Hematopoietic multipotent progenitor cell treated with erythropoietin and hydrocortisone succinate and interleukin-3 and kit ligand, for 6 days (in vitro differentiated cells): ENCODE data around the gene SBK3.
A peak's percentile ranks its signal among the peaks of the same experiment; 100 is the strongest.
"Not testable (repeated sequence)": the region's sequence is repeated elsewhere in the genome, so short reads cannot be mapped to it uniquely, and the experiment has no call there.

Source experiments
- DNase-seq: peaks from one replicate; pipeline ENCODE4 v3.0.0-alpha.2; 2015

SBK3 gene

GRCh38 chr19:55539090-55539984, 6.0 kb downstream of the SBK3 start:
- DNase-seq, result no peak

DNA sequence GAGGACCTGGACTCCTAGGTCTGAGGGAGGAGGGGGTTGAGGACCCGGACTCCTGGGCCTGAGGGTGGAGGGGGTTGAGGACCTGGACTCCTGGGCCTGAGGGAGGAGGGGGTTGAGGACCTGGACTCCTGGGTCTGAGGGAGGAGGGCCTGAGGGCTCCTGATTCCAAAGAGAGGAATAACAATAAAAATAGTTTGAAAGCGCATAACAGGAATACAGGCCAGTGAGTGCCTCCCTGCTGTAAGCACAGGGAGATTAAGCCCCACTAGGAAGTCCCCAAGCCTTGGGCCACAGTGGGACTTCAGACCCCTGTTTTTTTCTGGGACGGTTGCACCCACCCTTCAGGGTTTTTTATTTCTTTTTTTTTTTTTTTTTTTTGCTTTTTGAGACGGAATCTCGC, 7.2 kb downstream of the SBK3 start:
- DNase-seq, result no peak

DNA sequence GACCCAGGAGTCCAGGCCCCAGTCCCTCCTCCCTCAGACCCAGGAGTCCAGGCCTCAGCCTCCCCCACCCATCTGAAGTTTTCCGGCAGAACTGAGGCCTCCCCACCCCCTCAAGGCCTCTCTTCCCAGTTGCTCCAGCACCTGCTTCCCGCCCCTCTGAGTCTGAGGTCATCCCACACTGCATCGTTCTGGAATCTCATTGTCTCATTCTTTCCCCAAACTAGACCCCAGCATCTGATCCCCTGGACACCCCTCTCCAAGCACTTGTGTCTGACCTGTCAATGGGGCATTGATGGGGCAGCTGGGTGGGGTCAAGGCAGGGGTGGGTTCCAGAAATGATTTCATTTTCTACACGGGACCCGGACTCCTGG, 7.6 kb downstream of the SBK3 start:
- DNase-seq, result no peak

GRCh38 chr19:55536951-55537740, 8.2 kb downstream of the SBK3 start, which contains the start of gene SBK2:
Gene SBK2 (minus strand): TSS chr19:55537133. CDS start chr19:55536294, 839 bp downstream.
- no peak for DNase-seq

GRCh38 chr19:55536366-55536765, 9.0 kb downstream of the SBK3 start:
- DNase-seq, result no peak

DNA sequence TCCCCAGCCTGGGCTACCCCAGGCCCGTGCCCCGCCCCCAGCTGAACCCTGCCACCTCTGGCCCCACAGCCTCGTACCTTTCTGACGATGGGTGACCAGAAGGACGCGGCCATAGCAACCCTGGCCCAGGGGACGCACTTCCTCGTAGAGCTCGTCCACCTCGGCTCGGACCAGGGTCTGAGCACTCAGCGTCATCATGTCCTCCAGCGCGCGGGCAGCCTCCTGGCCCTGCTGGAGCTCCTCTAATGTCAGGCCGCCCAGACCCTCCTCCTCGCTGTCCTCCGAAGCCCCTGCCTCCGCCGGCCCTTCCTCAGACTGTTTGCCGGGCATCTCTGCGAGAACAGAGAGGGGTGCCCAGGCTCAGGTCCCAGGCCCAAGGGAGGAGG, 9.4 kb downstream of the SBK3 start:
- DNase-seq, result no peak

- DNase-seq, result no peak
These were observed 10.0 kb downstream of the SBK3 start for GRCh38 chr19:55535173-55535964.

DNA sequence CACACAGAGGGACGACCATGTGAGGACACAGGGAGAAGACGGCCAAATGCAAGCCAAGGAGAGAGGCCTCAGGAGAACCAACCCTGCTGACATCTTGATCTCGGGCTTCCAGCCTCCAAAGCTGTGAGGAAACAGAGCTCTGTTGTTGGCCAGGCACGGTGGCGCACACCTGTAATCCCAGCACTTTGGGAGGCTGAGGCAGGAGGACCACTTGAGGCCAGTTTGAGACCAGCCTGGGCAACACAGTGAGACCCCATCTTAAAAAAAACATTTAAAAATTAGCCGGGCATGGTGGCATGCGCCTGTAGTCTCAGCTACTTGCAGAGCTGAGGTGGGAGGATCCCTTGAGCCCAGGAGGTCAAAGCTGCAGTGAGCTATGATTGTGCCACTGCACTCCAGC, 11.1 kb downstream of the SBK3 start:
- DNase-seq, result not testable (repeated sequence)

DNA sequence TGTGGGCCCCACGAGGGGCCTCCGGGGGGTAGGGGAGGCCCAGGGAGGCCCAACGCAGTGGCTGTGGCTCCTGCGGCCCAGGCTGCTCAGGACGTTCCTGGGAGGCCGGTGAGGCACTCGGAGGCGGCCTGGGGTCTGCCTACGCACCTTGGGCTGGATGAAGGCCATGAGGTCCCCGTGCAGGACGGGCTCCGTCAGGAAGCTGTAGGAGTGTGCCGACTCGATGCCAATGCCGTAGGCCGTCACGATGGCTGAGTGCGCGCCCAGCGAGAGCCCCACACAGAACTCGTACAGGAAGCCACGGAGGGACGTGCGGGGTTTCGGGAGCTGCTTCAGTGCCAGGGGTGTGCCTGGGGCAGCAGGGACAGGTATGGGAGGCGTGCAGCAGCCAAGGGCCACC, 14.3 kb downstream of the SBK3 start:
- DNase-seq, result no peak

DNA sequence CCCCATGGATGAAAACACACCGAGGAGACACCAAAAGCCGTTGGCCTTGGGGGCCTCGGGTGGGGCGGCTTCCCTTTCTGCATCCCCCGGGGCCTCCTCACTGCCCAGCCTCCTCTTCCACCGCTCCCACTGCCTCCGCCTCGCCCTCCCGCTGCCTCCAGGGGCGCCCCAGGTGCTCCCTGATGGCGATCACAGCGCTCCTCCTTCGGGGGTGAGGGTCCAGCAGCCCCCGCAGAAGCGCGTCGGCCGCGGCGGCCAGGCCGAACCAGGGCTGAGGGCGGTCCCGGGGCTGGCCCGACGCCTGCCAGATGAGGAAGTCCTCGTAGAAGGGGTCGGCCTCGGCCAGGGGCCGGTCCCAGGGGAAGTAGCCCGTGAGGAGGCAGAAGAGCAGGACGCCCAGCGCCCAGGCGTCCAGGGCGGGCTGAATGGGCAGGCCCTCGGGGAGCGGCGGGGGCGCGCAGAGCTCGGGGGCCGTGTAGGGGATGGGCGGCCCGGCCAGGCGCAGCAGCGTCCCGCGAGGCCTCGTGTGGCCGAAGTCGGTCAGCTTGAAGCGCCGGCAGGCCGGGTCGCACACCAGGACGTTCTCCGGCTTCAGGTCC, 15.6 kb downstream of the SBK3 start:
- no peak for DNase-seq

DNA sequence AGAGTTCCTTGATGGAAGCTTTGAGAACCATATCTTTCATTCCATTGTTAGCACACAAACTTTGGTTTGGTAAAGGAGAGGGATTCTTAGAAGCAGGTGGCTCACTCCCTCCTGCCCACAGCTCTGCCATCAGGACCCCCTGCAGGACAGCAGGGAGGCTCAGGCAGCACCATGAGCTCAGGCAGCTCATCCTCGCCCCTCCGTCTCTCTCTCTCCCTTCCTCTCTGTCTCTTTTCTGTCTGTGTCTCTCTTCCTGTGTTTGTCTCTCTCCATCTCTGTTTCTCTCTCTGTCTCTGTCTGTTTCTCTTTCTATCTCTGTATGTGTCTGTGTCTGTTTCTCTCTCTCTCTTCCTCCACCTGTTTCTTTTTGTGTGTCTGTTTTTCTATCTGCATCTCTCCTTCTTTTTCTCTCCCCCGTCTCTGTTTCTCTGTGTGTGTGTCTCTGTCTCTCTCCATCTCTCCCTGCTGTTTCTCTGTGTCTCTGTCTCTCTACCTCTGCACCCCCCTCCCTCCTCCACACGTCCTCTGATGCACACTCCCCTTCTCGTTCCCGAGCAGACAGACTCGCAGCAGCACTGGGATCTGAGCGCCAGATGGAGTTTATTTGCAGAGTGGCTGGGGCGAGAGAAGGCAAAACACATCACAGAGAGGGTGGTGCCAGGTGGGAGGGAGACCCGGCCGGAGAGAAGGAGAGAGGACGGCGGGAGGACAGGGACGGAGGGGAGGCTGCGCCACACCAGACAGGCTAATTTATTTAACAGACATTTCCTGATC, 17.1 kb downstream of the SBK3 start:
- no peak for DNase-seq

GRCh38 chr19:55527197-55528029, 17.9 kb downstream of the SBK3 start:
- DNase-seq, result no peak

DNA sequence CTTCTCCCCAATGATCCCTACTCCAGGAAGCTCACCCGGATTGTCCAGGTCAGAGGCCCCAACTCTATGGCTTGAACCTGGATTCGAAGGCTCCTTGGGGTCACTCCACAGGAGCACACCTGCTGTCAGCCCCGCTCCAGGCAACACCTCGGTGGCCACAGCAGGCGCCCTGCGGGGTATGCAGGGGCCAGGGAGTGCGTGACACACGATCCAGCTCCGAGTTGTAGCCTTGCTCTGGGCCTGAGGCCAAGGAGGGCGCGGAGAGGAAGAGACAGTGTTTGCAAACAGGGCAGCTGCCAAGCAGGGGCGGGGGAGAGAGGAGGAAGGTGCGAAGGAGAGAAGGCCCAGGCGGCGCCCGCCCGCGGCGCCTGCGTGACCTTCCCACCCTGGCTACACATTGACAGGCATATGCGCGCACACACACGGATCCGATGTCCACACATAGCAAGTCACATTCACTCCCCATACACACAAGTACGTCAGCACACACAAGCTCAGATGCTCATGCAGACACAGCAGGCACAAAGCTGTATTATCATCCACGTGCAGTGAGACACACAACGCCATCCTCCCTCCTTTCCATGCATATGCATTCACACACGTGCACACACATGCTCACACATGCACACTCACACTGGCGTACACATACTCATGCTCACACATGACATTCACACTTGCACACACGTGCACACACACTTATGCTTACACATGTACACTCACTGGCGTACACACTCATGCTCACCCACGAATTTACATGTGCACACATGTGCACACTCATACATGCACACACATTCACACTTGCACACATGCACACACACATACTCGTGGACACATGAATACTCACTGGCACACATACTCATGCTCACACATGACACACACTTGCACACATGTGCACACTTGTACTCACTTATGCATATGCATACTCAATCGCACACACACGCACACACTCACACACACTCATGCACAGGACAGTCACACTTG, 18.8 kb downstream of the SBK3 start:
- peak; percentile 63 for DNase-seq

DNA sequence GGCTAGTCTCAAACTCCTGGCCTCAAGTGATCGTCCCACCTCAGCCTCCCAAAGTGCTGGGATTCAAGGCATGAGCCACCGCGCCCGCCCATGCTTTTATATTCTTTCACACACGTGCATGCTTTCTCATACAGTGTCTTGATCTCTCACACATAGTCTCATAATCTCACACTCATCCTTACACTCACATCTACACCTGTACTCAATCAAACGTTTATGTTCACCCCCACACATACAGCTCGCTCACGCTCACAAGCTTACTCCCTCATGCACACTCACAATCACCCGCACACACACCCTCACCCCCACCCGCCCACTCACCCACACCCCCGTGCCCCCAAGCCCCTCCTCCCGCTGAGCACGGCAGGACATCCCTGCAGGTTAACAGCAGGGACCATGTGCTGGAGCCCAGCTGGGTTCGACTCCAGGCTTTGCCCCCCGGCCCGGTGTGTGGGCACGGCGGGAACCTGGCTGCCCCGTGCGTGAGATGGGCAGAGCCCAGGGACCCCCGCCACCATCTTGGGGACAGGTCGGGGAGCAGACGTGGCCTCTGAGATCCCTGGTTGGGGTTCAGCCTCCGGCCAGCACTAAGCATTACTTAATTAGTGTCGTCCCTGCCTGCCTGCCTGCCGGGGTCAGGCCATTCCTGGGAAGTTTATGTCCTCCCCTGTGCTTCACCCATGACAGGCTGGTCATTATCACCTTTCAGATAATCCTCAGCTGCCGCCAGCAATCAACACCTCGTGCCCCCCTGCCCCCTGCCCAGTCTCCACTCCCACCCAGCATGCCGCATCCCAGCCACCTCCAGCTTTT, 19.8 kb downstream of the SBK3 start:
- no peak for DNase-seq

GRCh38 chr19:55520691-55521292, 24.6 kb downstream of the SBK3 start:
- DNase-seq, result peak; percentile 46

DNA sequence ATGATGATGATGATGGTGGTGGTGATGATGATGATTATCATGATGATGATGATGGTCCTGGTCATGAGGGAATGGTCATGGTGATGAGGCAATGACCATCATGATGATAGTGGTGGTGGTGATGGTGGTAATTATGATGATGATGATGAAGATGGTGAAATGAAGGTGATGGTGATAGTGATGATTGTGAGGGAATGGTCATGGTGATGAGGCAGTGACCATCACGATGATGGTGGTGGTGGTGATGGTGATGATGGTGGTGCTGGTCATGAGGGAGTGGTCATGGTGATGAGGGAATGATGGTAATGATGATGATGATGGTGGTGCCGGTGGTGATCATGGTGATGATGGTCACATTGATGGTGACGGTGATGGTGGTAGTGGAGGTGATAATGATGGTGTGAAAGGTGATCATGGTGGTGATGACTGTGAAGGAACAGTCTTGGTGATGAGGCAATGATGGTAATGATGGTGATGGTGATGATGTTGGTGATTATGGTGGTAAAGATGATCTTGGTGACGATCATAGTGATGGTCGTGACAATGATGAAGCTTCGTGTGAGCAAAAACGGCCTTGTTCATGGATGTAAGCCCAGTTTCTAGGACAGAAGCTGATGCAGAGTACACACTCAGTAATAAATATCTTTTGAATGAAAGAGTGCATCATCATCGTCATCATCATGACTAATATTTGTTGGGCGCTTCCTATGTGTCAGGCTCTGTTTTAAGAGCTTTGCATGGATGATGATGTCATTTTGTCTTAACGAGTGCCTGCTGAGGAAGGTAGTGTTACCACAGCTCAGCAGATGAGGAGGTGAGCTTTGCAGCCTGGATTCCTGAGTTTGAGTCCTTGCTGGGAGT, 25.7 kb downstream of the SBK3 start:
- no peak for DNase-seq

DNA sequence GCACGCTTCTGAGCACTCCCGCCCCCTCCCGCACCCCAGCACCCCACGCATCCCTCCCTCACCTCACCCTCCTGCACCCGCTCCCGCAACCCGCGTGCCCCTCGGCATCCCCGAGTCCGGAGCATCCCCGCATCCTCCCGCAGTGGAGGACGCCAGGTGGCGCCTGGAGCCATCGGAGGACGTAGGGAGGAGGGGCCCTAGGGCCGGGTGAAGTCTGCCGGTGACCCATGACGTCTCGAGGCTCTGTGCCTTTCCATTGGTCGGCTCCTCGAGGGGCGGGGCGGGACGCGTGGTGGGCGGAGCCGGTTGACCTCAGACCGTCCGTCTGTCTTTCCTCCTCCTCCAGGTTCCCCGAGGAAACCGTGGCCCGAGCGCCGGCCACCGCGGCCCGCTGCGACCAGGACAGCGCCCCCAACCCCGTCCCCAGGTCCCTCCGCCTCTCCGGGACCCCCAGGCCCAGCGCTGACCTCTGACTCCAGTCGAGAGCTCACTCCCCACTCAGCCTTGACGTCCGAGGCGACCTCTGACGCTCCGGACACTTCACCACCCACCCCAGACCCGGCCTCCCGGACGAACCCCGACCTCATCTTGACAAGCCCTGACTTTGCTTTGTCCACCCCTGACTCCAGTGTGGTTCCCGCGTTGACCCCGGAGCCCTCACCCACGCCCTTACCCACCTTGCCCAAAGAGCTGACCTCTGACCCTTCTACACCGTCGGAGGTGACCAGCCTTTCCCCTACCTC, 28.3 kb downstream of the SBK3 start:
- DNase-seq, result peak; percentile 96
